ENCODE data around the gene OR52K1.

DNA sequence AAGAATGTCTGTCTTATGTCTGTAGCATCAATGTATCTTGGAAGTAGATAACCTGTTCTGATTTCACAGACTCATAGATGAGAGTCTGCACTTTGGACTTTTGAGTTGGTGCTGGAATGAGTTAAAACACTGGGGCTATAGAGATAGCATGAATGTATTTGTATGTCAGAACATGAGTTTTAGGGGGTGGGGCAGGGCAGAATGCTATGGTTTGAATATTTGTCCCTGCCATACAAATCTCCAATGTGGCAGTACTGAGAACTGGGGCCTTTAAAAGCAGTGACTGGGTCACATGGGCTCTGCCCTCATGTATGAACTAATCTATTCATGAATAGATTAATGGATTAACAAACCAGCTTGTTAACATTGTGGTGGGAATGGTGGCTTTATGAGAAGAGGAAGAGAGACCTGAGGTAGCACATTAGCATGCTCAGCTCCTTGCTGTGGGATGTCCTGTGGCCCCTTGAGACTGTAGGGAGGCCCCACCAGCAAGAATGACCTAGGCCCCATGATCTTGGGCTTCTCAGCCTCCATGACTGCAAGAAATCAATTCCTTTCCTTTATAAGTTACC lies 15.5 kb upstream of the OR52K1 start:
- TF ChIP-seq, protein P1, sequence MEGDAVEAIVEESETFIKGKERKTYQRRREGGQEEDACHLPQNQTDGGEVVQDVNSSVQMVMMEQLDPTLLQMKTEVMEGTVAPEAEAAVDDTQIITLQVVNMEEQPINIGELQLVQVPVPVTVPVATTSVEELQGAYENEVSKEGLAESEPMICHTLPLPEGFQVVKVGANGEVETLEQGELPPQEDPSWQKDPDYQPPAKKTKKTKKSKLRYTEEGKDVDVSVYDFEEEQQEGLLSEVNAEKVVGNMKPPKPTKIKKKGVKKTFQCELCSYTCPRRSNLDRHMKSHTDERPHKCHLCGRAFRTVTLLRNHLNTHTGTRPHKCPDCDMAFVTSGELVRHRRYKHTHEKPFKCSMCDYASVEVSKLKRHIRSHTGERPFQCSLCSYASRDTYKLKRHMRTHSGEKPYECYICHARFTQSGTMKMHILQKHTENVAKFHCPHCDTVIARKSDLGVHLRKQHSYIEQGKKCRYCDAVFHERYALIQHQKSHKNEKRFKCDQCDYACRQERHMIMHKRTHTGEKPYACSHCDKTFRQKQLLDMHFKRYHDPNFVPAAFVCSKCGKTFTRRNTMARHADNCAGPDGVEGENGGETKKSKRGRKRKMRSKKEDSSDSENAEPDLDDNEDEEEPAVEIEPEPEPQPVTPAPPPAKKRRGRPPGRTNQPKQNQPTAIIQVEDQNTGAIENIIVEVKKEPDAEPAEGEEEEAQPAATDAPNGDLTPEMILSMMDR (conservative IDR thresholded peaks at IDR 0.05 in 1 of 2, IDR thresholded peaks at IDR 0.05 in 1 of 2; ENCODE audit: low read depth in 1 of 2, low read length in 2 of 2) = no peak
- TF ChIP-seq EZH2 (IDR thresholded peaks at IDR 0.05; ENCODE audit: low read length, missing control alignments) = no peak
